Measurements from ENCODE around the gene GLIPR1L2.

Gene GLIPR1L2

DNA sequence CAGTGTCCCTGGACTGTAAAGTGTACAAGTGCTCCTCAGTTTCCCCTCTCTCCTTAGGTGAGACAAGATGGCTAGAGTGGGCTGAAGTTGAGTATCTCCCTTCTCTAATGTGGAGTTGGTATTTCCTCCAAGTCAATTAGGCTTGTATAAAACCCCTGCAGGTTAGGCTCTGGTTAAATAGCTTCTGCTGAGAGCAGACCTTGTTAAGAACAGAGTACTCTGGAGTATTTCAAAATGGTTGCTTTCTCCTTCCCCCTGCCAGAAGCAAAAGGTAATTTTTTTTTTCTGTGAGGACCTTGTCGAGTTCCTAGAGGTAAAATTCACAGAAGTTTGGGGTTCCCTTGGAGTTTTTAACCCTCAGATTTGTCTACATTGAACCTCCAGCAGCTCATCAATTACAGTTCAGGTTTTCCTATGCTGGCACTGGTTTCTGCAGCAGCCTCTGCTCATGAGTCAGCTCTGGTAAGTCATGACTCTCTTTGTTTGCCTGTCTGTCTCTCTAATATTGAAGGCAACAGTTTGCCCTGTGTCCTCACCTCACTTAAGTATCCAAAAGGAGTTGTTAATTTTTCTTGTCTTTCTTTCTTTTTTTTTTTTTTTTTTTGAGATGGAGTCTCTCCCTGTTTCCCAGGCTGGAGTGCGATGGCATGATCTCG is 61.9 kb downstream of the GLIPR1L2 start:
- no peak for TF ChIP-seq POLR2AphosphoS5 (IDR thresholded peaks at IDR 0.05; ENCODE audit: low read depth, low read length)
- TF ChIP-seq SIN3A (IDR thresholded peaks at IDR 0.05; ENCODE audit: borderline replicate concordance, insufficient read depth, low read length), result no peak
- no peak for TF ChIP-seq FOXP2 (optimal IDR thresholded peaks at IDR 0.05; ENCODE audit: borderline replicate concordance, extremely low read depth, extremely low read length, insufficient read depth)
- TF ChIP-seq, protein P1, sequence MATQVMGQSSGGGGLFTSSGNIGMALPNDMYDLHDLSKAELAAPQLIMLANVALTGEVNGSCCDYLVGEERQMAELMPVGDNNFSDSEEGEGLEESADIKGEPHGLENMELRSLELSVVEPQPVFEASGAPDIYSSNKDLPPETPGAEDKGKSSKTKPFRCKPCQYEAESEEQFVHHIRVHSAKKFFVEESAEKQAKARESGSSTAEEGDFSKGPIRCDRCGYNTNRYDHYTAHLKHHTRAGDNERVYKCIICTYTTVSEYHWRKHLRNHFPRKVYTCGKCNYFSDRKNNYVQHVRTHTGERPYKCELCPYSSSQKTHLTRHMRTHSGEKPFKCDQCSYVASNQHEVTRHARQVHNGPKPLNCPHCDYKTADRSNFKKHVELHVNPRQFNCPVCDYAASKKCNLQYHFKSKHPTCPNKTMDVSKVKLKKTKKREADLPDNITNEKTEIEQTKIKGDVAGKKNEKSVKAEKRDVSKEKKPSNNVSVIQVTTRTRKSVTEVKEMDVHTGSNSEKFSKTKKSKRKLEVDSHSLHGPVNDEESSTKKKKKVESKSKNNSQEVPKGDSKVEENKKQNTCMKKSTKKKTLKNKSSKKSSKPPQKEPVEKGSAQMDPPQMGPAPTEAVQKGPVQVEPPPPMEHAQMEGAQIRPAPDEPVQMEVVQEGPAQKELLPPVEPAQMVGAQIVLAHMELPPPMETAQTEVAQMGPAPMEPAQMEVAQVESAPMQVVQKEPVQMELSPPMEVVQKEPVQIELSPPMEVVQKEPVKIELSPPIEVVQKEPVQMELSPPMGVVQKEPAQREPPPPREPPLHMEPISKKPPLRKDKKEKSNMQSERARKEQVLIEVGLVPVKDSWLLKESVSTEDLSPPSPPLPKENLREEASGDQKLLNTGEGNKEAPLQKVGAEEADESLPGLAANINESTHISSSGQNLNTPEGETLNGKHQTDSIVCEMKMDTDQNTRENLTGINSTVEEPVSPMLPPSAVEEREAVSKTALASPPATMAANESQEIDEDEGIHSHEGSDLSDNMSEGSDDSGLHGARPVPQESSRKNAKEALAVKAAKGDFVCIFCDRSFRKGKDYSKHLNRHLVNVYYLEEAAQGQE (IDR thresholded peaks at IDR 0.05; ENCODE audit: insufficient read depth in 1 of 2, low read depth in 2 of 2, low read length in 2 of 2), result no peak
- no peak for TF ChIP-seq TAF1 (IDR thresholded peaks at IDR 0.05; ENCODE audit: borderline replicate concordance, insufficient read depth, low read length)

- TF ChIP-seq FOXP2 (optimal IDR thresholded peaks at IDR 0.05; ENCODE audit: borderline replicate concordance, extremely low read depth, extremely low read length, insufficient read depth) (no peak), TAF1 (IDR thresholded peaks at IDR 0.05; ENCODE audit: borderline replicate concordance, insufficient read depth, low read length) (no peak), SIN3A (IDR thresholded peaks at IDR 0.05; ENCODE audit: borderline replicate concordance, insufficient read depth, low read length) (no peak), POLR2AphosphoS5 (IDR thresholded peaks at IDR 0.05; ENCODE audit: low read depth, low read length) (no peak)
- TF ChIP-seq, protein P1 (IDR thresholded peaks at IDR 0.05; ENCODE audit: insufficient read depth in 1 of 2, low read depth in 2 of 2, low read length in 2 of 2), result no peak
These were observed 65.0 kb downstream of the GLIPR1L2 start for GRCh38 chr12:75455839-75456238.

DNA sequence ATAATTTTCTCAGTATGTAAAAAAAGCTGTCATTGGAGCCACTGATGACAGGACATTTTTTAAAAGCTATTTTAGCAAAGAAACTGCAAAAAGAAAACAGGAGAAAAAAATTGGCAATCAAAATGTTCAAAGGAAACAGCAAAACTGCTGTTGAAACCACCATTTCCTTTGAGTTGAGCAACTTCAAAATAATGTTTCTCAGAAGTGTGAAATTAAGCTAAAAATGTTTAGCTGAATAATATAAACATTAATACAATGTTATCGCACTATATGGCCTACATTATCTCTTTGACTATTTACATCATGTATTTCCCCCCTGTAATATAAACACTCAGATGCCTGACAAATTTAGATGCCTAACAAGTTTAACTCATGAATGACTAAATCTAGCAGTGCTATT is 66.3 kb downstream of the GLIPR1L2 start:
- TF ChIP-seq FOXP2 (optimal IDR thresholded peaks at IDR 0.05; ENCODE audit: borderline replicate concordance, extremely low read depth, extremely low read length, insufficient read depth), result no peak
- TF ChIP-seq TAF1 (IDR thresholded peaks at IDR 0.05; ENCODE audit: borderline replicate concordance, insufficient read depth, low read length), result no peak
- TF ChIP-seq, protein P1 (IDR thresholded peaks at IDR 0.05; ENCODE audit: insufficient read depth in 1 of 2, low read depth in 2 of 2, low read length in 2 of 2), result no peak
- no peak for TF ChIP-seq SIN3A (IDR thresholded peaks at IDR 0.05; ENCODE audit: borderline replicate concordance, insufficient read depth, low read length)
- TF ChIP-seq POLR2AphosphoS5 (IDR thresholded peaks at IDR 0.05; ENCODE audit: low read depth, low read length), result no peak

DNA sequence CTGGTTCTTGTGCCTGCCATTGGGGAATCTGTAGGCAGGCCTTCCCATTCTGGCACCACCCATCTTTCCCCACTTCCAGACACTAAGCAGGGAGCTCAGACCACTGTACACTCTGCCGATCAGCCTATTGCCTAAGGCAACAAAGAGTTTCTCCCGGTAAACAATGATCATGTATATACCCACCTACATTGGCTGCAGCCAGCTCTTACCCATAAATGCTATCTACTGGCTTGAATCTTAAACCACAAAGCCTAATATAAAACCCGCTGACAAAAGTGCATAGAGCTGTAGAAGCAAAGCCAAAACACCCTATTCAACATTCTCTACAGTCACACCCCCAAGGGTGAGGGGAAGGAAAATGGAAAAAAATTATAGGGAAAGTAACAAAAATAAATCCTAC is 68.9 kb downstream of the GLIPR1L2 start:
- TF ChIP-seq, protein P1 (IDR thresholded peaks at IDR 0.05; ENCODE audit: insufficient read depth in 1 of 2, low read depth in 2 of 2, low read length in 2 of 2), result no peak
- TF ChIP-seq FOXP2 (optimal IDR thresholded peaks at IDR 0.05; ENCODE audit: borderline replicate concordance, extremely low read depth, extremely low read length, insufficient read depth) (no peak), TAF1 (IDR thresholded peaks at IDR 0.05; ENCODE audit: borderline replicate concordance, insufficient read depth, low read length) (no peak), POLR2AphosphoS5 (IDR thresholded peaks at IDR 0.05; ENCODE audit: low read depth, low read length) (no peak), SIN3A (IDR thresholded peaks at IDR 0.05; ENCODE audit: borderline replicate concordance, insufficient read depth, low read length) (no peak)
